Measurements from ENCODE around the gene TTC31. TPM values are rescaled to one million over a fixed set of nuclear protein-coding genes. Genes with fewer than 3 reads are reported as not detected.

Gene TTC31
- total and polyA plus RNA-seq, 7 donors, result 5.4 to 13.2 (median 9.4) TPM

GRCh38 chr2:74502147-74502719 is 19.4 kb downstream of the TTC31 start:
- intact Hi-C loops (cut with DNase I), result no loop called here
- peak overlapping the region; percentile 62 for H3K27ac ChIP-seq
- peak overlapping the region; percentile 67 for H3K4me3 ChIP-seq
- 28 to 44% (median 30%) methylated on average over 32 of the region's 32 CpGs for WGBS, 3 donors
- H3K27me3 ChIP-seq (ENCODE audit: insufficient read depth in 3 of 3, low read length in 2 of 3), result peaks cover 0 to 81% (median 26%) of the 10 kb centered on the region in 3 donors
- H3K4me1 ChIP-seq, result peaks cover 31% of the 10 kb centered on the region
- ATAC-seq, result no peak
- no peak for DNase-seq
- TF ChIP-seq CTCF (IDR thresholded peaks at IDR 0.05), result no peak
- peaks cover 0 to 22% of the 10 kb centered on the region in 2 donors for H3K36me3 ChIP-seq (ENCODE audit: insufficient read depth in 1 of 2, low read depth in 1 of 2)
- H3K9me3 ChIP-seq, result no peaks in the 10 kb centered on the region

GRCh38 chr2:74502720-74503505 is 20.0 kb downstream of the TTC31 start:
- WGBS, 3 donors, result 5 to 13% (median 7%) methylated on average over 54 to 67 of the region's 67 CpGs
- Histone ChIP-seq H3K36me3 (ENCODE audit: insufficient read depth in 1 of 2, low read depth in 1 of 2) (peaks cover 0 to 22% of the 10 kb centered on the region in 2 donors), H3K27ac (peak overlapping the region; percentile 62), H3K4me3 (peak overlapping the region; percentile 67), H3K27me3 (ENCODE audit: insufficient read depth in 3 of 3, low read length in 2 of 3) (peaks cover 0 to 74% (median 22%) of the 10 kb centered on the region in 3 donors), H3K9me3 (no peaks in the 10 kb centered on the region), H3K4me1 (peaks cover 27% of the 10 kb centered on the region)
- intact Hi-C loops (cut with DNase I), result no loop called here
- peak; percentile 85 to 90 for DNase-seq
- no peak for TF ChIP-seq CTCF (IDR thresholded peaks at IDR 0.05)
- peak in 3 of 4 donors; percentile 25 to 39 (median 33) for ATAC-seq

- peak overlapping the region; percentile 67 for H3K4me3 ChIP-seq
- 49 to 55% (median 49%) methylated on average over 44 to 45 of the region's 45 CpGs for WGBS, 3 donors
- intact Hi-C loops (cut with DNase I), result no loop called here
- peak overlapping the region; percentile 62 for H3K27ac ChIP-seq
- peaks cover 0 to 70% (median 18%) of the 10 kb centered on the region in 3 donors for H3K27me3 ChIP-seq (ENCODE audit: insufficient read depth in 3 of 3, low read length in 2 of 3)
- peaks cover 0 to 22% of the 10 kb centered on the region in 2 donors for H3K36me3 ChIP-seq (ENCODE audit: insufficient read depth in 1 of 2, low read depth in 1 of 2)
- TF ChIP-seq CTCF (IDR thresholded peaks at IDR 0.05), result no peak
- peaks cover 23% of the 10 kb centered on the region for H3K4me1 ChIP-seq
- ATAC-seq (no peak), DNase-seq (no peak)
- H3K9me3 ChIP-seq, result no peaks in the 10 kb centered on the region
Observed at GRCh38 chr2:74503506-74504475, 20.9 kb downstream of the TTC31 start.

- intact Hi-C loops (cut with DNase I), result no loop called here
- H3K36me3 ChIP-seq (ENCODE audit: insufficient read depth in 1 of 2, low read depth in 1 of 2), result peaks cover 0 to 22% of the 10 kb centered on the region in 2 donors
- peak overlapping the region; percentile 67 for H3K4me3 ChIP-seq
- peaks cover 0 to 66% (median 15%) of the 10 kb centered on the region in 3 donors for H3K27me3 ChIP-seq (ENCODE audit: insufficient read depth in 3 of 3, low read length in 2 of 3)
- ATAC-seq (no peak), DNase-seq (no peak)
- no peak for TF ChIP-seq CTCF (IDR thresholded peaks at IDR 0.05)
- WGBS, 3 donors, result 92 to 96% (median 95%) methylated on average over 3 of the region's 3 CpGs
- peaks cover 15% of the 10 kb centered on the region for H3K4me1 ChIP-seq
- no peaks in the 10 kb centered on the region for H3K9me3 ChIP-seq
- no peak overlapping the region for H3K27ac ChIP-seq
Observed at GRCh38 chr2:74504591-74504990, 21.7 kb downstream of the TTC31 start.
